ENCODE measurements around the gene REEP5. TPM values are rescaled to one million over a fixed set of nuclear protein-coding genes. Genes with fewer than 3 reads are reported as not detected.

Gene REEP5
- total and polyA plus RNA-seq, 12 donors, result 90.2 to 169 (median 132) TPM

- ATAC-seq (no peak), DNase-seq (no peak)
- TF ChIP-seq CTCF (IDR thresholded peaks at IDR 0.05), result no peak
- H3K4me1 ChIP-seq, result peaks cover 8 to 19% (median 16%) of the 10 kb centered on the region in 9 donors
- H3K9me3 ChIP-seq, result peaks cover 0 to 9% (median 0%) of the 10 kb centered on the region in 11 donors
- H3K27me3 ChIP-seq, result peaks cover 0 to 8% (median 0%) of the 10 kb centered on the region in 7 donors
- peaks cover 0 to 5% (median 0%) of the 10 kb centered on the region in 9 donors for H3K36me3 ChIP-seq
- H3K27ac ChIP-seq, result no peak overlapping the region
- intact Hi-C loops (cut with DNase I), result no loop called here
- no peak overlapping the region for H3K4me3 ChIP-seq
Measured at GRCh38 chr5:112857866-112858265, 64.2 kb downstream of the REEP5 start.

GRCh38 chr5:112854651-112855050 is 67.4 kb downstream of the REEP5 start:
- H3K27ac ChIP-seq, result no peak overlapping the region
- no peak for DNase-seq
- H3K27me3 ChIP-seq, result peaks cover 0 to 8% (median 0%) of the 10 kb centered on the region in 7 donors
- ATAC-seq, result no peak
- H3K9me3 ChIP-seq, result peaks cover 0 to 9% (median 0%) of the 10 kb centered on the region in 11 donors
- H3K4me1 ChIP-seq, result no peaks in the 10 kb centered on the region
- no peak for TF ChIP-seq CTCF (IDR thresholded peaks at IDR 0.05)
- 56 to 65% methylated on average over 1 of the region's 1 CpG for WGBS, 2 donors
- intact Hi-C loops (cut with DNase I), result no loop called here
- H3K36me3 ChIP-seq, result no peaks in the 10 kb centered on the region
- no peak overlapping the region for H3K4me3 ChIP-seq

GRCh38 chr5:112849912-112850311 is 72.1 kb downstream of the REEP5 start:
- no peak overlapping the region for H3K4me3 ChIP-seq
- H3K27me3 ChIP-seq, result peaks cover 0 to 4% (median 0%) of the 10 kb centered on the region in 7 donors
- ATAC-seq (no peak), DNase-seq (no peak)
- intact Hi-C loops (cut with DNase I), result loop anchor here in 4 of 10 donors (5.0 to 10.0 kb wide), 2 partner anchors 295 to 298 kb away; no protein-coding TSS in a partner anchor
- peaks cover 0 to 7% (median 0%) of the 10 kb centered on the region in 9 donors for H3K4me1 ChIP-seq
- H3K36me3 ChIP-seq, result no peaks in the 10 kb centered on the region
- no peak overlapping the region for H3K27ac ChIP-seq
- no peak for TF ChIP-seq CTCF (IDR thresholded peaks at IDR 0.05)
- 79 to 82% methylated on average over 2 of the region's 2 CpGs for WGBS, 2 donors
- peaks cover 0 to 8% (median 0%) of the 10 kb centered on the region in 11 donors for H3K9me3 ChIP-seq

GRCh38 chr5:112848116-112848811 is 73.8 kb downstream of the REEP5 start:
- TF ChIP-seq CTCF (IDR thresholded peaks at IDR 0.05), result peak; percentile 22 to 73 (median 64)
- Histone ChIP-seq H3K4me1 (peaks cover 0 to 7% (median 0%) of the 10 kb centered on the region in 9 donors), H3K9me3 (no peaks in the 10 kb centered on the region), H3K36me3 (no peaks in the 10 kb centered on the region), H3K4me3 (no peak overlapping the region), H3K27ac (peak overlapping the region in 1 of 10 donors; percentile 3), H3K27me3 (peaks cover 0 to 4% (median 0%) of the 10 kb centered on the region in 7 donors)
- intact Hi-C loops (cut with DNase I), result loop anchor here in 4 of 10 donors (5.0 to 10.0 kb wide), 2 partner anchors 293 to 296 kb away; no protein-coding TSS in a partner anchor
- peak in 1 of 2 donors; percentile 8 for DNase-seq
- ATAC-seq, result peak; percentile 80 to 92 (median 88)
- 47% methylated on average over 8 of the region's 8 CpGs for WGBS, 2 donors

Measured in heart right ventricle (tissue), 16 donors.